Measurements from ENCODE around the gene TBCA.
"Not testable (repeated sequence)": the region's sequence is repeated elsewhere in the genome, so short reads cannot be mapped to it uniquely, and the experiment has no call there.

The TBCA gene

DNA sequence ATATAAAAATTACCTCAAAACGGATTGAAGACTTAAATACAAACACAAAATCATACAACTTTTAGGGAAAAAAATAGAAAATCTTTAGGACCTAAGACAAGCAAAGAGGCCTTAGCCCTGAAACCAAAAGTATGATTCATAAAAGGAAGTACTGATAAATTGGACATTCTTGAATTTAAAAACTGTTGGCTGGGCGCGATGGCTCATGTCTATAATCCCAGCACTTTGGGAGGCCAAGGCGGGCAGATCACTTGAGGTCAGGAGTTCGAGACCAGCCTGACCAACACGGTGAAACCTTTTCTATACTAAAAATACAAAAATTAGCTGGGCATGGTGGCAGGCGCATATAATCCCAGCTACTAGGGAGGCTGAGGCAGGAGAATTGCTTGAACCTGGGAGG is 76.6 kb downstream of the TBCA start:
- DNase-seq = not testable (repeated sequence)

DNA sequence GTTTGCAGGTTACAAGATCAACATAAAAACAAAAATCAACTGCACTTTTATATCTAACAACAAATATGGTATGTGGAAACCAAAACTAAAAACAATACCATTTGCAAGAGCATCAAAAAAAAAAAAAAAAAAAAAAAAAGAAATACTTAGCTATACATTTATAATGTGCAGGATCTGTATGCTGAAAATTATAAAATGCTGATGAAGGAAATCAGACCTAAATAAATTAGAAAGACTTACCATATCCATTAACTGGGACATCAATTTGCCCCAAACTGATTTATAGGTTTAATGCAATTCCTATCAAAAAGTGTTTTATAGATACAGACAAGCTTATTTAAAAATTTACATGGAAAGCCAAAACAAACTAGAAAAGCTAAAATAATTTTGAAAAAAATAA is 77.2 kb downstream of the TBCA start:
- no peak for DNase-seq

GRCh38 chr5:77697692-77698091 is 78.4 kb downstream of the TBCA start:
- DNase-seq = no peak

DNA sequence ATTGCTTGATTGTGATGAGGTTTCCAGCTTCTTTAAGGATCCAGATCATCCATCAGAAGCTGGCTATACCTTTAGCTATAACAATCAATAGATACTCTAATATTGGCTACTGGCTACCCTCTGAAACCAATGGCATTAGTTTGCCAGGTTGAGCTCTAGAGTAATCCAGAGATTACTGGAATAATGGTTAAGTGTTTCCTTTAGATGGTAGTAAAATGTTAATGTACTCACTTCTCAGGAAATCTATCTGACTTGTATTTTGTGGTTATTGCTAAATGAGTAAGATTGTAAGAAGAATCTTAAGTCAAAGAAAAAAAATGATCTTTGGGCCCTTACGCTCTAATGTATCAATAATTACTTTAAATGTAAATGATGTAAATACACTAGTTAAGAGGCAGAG is 80.0 kb downstream of the TBCA start:
- DNase-seq = no peak

GRCh38 chr5:77693913-77694312 is 82.2 kb downstream of the TBCA start:
- no peak for DNase-seq

- DNase-seq = no peak
Measured at GRCh38 chr5:77683171-77683732, 92.9 kb downstream of the TBCA start.

GRCh38 chr5:77670526-77670925 is 105.6 kb downstream of the TBCA start:
- no peak for DNase-seq

DNA sequence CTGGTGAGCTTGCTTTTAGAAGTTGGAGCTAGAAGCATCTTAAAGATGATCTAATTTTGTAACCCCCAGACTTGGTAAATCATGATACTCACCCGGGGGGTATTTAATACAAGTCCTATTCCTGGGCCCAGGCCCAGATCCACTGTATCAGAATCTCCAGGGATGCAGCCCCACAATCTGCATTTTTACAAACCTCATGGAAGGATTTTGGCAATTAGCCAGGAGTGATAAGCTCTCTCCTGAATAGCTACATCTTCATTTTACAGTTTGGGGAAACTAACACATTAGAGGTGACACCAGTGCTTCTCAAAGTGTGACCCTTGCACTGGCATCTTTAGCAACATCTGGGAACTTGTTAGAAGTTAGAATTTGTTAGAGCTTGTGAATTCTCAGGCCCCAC is 106.5 kb downstream of the TBCA start:
- no peak for DNase-seq

DNA sequence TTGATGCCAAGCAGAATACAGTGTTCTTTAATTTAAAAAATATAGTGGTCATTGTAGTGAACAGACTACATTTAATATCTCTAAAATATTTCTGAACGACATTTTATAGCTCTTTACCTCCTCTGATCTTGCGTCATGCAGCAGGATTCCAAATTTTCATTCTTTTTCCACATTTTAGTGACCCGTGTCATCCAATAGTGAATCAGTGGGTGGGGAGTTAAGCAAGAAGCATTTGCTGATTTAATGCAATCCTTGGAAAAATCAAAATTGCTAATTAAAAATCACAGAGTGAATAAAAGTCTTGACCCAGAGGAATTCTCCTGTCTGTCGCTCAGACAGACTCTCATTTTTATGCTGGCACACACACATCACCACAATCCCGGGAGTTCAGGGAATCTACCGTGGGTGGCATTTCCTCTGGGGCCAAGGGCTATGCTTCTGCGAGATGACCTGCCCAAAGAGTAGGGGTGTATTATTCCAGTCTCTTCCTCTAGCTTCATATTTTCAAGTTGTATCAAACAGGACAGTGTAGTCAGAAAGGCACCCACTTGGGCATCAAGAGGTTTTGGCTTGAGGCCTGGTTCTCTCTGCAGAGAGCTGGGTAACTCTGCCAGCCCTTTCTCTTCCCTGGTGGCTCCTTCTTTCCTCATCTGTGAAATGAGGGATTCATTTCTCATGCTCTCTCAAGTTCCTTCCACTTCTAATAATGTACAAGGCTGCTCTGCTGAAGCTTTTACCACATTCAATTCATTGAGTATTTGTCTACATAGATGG is 112.9 kb downstream of the TBCA start:
- DNase-seq = no peak

DNA sequence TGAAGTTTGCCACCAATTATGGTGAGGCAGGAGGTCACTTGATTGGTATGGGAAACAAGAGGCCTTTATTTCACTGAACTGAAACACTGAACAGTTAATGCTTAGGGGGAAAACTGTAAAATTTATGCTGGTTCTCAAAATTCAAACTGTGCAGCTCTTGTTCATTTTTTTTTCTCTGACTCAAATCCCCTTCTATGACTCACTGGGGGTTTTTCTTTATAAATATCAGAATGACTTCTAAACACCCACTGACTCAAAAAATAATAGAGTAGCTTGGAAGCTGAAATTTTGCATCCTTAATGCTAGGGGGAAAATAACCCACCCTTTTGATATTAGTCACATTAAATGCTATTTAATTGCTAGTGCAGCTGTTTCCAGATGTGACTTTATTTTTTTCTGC is 113.5 kb downstream of the TBCA start:
- no peak for DNase-seq

DNA sequence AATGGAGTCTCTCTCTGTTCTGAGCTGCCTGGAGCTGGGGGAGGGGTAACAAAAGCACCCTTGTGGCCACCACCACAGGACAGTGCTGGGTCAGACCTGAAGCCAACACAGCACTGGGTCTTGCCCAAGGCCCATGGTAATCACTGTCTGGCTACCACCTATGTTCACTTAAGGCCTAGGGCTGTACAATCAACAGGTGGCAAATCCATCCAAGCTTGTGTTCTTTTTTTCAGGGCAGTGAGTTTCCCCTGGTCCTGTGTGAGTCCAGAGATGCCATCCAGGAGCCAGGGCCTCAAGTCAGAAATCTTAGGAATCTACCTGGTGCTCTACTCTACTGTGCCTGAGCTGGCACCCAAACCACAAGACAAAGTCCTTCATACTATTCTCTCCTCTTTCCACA is 117.5 kb downstream of the TBCA start:
- DNase-seq = no peak

- DNase-seq = no peak
Measured at GRCh38 chr5:77651343-77651742, 124.8 kb downstream of the TBCA start.

DNA sequence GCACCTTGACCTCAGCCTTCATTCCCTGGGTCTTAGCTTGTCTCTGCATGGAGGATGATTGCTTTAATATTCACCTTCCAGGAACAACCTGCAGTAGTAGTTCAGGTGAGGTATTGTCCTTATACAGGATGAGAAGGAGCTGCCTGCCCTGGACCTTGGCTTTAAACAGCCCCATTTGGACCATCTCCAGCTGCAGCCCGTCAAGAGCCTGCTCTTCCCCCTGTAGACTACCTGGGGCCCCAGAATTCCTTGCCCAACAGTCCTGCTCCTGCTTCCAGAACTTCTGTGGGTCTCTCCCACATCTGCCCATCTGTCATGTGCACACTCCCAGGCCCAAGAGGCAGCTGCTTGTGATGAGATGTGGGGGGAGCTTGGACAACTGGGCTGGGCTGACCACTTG is 125.5 kb downstream of the TBCA start:
- no peak for DNase-seq

- DNase-seq = no peak
Measured at GRCh38 chr5:77649776-77650175, 126.4 kb downstream of the TBCA start.

GRCh38 chr5:77645995-77646639 is 130.0 kb downstream of the TBCA start:
- no peak for DNase-seq

- DNase-seq = peak in 1 of 2 donors; percentile 23
Measured at GRCh38 chr5:77645158-77645994, 130.8 kb downstream of the TBCA start.

- no peak for DNase-seq
Measured at GRCh38 chr5:77644371-77645157, 131.6 kb downstream of the TBCA start.

DNA sequence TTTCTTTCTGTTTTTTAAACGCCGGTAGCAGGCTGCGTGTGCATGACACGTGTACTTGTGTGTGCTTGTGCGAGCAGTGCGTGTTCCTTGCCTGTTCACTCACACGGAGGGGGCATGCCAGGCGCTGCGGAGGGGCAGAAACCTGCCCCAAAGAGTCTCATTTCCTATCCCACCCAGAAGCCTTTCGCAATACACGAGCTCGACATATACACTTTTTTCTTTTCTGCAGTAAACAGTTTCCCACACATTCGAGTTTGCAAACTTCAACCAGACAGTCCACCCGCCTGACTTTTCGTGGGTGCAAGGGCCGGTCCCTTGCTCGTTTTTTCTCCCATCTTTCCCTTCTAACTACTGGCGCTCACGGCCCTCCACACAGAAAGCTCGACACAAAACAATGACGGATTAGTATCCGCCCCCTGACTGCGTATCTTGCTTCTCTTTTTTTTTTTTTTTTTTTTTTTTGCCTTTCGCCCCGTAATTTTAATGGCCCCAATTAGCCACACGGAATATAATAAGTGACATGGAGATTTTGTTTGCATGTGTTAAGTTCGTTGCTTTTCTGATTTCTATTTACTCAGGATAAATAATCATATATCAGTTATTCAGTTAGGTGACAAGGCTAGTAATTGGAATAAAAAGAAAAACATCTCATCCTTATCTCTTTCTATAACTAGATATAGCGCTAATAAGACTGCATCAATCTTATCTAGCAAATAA is 132.3 kb downstream of the TBCA start:
- no peak for DNase-seq

DNA sequence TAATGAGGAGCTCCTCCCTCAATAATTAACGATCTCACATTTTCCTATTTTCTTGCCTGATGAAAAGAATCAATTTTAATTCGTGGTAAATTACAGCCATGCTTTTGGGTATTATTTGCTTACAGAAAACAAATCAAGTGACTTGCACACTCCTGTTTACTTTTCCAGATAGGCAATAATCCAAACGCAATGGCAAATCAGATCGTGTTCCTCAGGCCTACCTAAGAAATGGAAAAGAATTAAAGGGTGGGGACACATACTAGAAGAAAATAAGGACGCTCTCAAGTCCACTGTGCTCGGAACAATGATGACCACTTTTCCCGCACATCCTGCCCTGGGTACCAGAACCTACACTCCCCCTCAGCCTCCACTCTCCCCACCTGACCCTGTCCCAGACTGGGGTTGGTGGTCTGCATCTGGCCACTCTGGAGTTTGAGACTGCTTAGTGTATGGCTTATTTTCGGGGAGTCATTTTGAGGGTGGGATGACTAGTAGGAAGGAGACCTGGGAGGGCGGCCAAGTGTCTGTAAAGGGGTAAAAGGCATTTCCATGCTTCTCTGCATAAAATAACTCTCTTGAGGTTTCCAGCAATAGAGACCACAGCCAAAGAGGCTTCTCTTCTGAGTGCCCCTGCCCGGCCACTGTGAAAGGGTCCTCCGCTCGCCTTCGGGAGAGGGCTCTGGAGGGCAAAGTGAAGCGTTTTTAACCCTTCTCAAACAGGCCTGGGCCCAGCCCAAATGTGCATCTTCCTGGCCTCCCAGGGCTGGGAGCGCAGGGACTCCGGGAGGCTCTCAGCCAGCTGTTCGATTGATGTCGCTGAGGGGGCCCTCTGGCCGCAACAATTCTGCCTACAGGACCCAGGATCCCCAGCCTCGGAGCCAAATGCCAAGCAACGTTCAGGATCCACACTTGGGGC is 133.1 kb downstream of the TBCA start:
- DNase-seq = no peak

DNA sequence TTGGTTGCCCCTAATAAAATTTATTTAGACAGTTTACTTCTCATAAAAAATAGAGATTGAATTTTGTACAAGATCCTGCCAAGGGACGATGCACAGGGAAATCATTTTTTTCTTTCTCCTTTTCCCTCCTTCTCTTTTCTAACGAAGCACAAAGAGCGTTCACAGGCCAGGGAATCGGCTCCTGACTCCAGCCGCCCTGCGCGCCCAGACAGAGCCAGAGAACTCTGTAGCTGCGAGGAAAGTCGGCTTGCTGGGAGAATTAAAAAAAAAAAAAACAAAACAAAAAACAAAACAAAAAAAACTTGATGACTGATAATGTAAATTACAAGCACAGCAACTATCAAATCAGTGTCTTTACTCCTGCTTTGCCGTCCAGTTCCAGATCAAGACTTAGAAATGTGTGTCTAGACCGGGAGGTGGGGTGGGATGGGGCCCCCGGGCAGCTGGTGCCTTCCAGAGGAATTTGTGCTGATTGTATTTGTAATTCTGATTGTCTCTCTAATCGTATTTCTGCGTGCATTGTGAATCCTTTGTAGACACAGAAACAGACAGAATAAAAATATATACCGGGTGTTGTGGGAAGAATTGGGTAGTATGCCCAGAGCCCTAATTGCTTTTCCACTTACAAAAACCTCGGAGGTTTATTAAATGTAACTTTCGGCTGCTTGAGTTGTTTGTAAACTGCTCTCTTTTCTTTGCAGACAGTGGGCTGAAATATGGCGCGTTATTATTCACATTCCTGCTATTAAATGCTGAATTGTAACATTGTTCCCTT is 134.0 kb downstream of the TBCA start:
- no peak for DNase-seq
